NCI-H187 treated with DMSO at 0.1 percent for 48 hours (cell line): ENCODE measurements around the gene KCND1.

Source experiments
- DNase-seq: peaks from one replicate; lab custom pipeline; 2025; lab: John Stamatoyannopoulos, UW

Gene KCND1

GRCh38 chrX:48937054-48937907, 34.4 kb downstream of the KCND1 start:
- DNase-seq = no peak

GRCh38 chrX:48936429-48937053, 35.1 kb downstream of the KCND1 start:
- DNase-seq = no peak

- no peak for DNase-seq
These were observed 36.4 kb downstream of the KCND1 start for GRCh38 chrX:48935301-48935670.

- DNase-seq = no peak
These were observed 36.9 kb downstream of the KCND1 start for GRCh38 chrX:48934581-48935300.

GRCh38 chrX:48933757-48934156, 37.9 kb downstream of the KCND1 start:
- DNase-seq = no peak

- no peak for DNase-seq
These were observed 43.8 kb downstream of the KCND1 start for GRCh38 chrX:48927736-48928382.

- DNase-seq = no peak
These were observed 44.5 kb downstream of the KCND1 start for GRCh38 chrX:48927123-48927522.

- DNase-seq = no peak
These were observed 47.4 kb downstream of the KCND1 start for GRCh38 chrX:48924270-48924669.

GRCh38 chrX:48923771-48924170, 47.9 kb downstream of the KCND1 start:
- no peak for DNase-seq

GRCh38 chrX:48920718-48921104, 50.9 kb downstream of the KCND1 start:
- no peak for DNase-seq

GRCh38 chrX:48919947-48920717, 51.5 kb downstream of the KCND1 start:
- DNase-seq = no peak

GRCh38 chrX:48919360-48919841, 52.2 kb downstream of the KCND1 start:
- no peak for DNase-seq

GRCh38 chrX:48918643-48919340, 52.9 kb downstream of the KCND1 start, which contains the start of gene PIM2:
Gene PIM2, minus strand, starts transcription at chrX:48919024. Its CDS starts 190 bp downstream, at chrX:48918834.
- peak; percentile 66 for DNase-seq

- DNase-seq = no peak
These were observed 53.4 kb downstream of the KCND1 start for GRCh38 chrX:48918301-48918642.

- peak; percentile 55 for DNase-seq
These were observed 54.3 kb downstream of the KCND1 start for GRCh38 chrX:48917139-48918001.

GRCh38 chrX:48914593-48915493, 56.8 kb downstream of the KCND1 start:
- no peak for DNase-seq

GRCh38 chrX:48913605-48914366, 57.9 kb downstream of the KCND1 start:
- DNase-seq = no peak
